GM19025 (cell line): Measurements from ENCODE around the gene CNTNAP2.

ENCODE experiments used
- ATAC-seq: cut with Tn5 transposase; IDR thresholded peaks from one replicate; pipeline ENCODE4 v1.9.1; 2021; ENCODE audit warnings: mild to moderate bottlenecking, low read depth, moderate library complexity; ENCODE audit not compliant: unreplicated experiment

CNTNAP2 gene

GRCh38 chr7:146116521-146117222 is at the start of gene CNTNAP2:
CNTNAP2 (plus strand) TSS chr7:146116801; CDS start chr7:146116877, 76 bp downstream.
- ATAC-seq: no peak

DNA sequence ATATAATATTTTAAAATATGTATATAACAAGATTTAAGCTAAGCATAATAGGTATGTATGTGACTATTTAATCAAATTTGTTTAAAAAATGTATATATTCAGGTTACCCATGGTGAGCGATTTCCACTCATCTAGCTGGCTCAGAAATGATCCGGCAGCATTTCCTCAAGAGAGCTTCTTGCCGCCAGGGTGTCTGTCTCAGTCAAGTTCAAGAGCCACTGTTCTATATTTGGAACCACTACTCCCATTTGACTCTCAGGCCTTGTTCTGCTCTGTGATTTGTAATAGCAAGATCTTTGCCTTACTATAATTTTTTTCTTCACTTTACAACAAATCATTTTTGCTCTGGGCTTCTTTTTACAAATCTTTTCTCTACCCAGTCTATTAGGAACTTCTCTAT is 48.7 kb upstream of the CNTNAP2 start:
- ATAC-seq: no peak

DNA sequence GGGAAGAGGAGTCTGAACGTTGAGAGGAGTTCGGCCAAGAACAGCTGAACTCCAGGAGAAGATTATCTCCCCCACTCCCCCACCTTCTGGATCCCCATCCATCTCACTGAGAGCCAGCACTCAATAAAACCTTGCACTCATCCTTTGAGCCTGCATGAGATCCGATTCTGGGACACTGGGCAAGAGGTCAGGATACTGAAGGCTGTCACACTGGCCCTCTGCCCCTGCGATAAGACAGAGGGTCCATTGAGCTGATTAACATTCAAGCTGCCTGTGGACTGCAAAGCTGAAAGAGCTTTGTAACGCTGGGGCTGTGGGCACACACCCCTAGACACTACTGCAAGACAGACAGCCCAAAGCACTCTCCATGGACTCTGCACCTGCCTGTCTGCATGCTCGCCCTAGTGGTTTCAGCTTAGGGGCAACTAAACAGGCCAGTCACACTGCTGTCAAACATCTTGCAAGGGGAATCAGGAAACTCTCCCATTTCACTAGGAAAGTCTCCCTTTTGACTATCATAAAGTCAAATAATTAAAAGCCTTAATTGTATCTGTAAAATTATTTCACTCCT is 42.3 kb upstream of the CNTNAP2 start:
- no peak for ATAC-seq

- ATAC-seq: no peak
These were observed 40.3 kb upstream of the CNTNAP2 start for GRCh38 chr7:146076344-146076743.

- ATAC-seq: no peak
These were observed 32.5 kb upstream of the CNTNAP2 start for GRCh38 chr7:146084086-146084485.

DNA sequence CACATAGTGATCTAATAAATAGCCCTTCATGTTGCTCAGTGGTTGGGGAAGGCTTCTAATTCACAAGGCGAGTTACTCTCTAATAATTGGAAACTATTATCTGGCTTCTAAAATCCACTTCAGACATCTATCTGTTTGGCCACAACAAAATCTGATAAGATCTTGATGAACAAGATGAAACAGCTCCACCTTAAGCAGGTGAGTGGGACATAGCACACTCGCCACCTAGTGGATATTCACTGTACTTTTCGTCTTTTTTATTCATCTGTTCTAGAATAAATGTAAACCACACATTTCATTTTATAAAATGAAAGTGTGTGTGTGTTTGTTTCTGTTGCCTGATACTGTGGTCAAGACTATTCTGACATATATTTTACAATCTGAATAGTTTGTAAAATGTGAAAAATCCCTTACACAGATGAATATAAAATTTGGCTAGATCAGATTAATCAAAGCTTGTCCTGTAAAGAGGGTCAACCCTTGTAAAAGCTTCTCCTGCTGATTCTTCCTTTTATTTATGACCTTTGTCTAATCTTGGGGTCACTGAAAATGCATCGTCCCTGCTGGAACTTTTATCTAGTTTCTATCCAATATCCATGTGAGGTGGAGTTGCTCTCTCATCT is 26.5 kb upstream of the CNTNAP2 start:
- ATAC-seq: peak; percentile 66

DNA sequence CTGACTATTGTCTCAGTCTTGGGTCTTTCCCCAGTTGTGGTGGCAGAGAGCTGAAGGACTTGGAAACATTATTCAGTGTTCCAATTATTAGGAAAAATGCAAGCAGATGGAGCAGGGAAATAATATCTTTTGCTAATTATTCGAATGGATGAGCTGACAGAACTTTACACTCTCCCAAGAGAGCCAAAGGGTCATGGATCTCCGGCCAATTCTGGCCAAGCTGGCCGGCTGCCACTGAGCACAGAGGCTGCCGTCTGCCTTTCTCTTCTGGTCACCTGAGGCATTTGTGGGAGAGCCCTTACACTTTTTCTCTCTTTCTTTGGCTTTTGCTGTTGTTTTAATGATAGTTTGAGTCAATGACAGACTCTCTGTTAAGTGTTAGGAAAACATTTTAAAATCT is 22.2 kb upstream of the CNTNAP2 start:
- ATAC-seq: no peak

DNA sequence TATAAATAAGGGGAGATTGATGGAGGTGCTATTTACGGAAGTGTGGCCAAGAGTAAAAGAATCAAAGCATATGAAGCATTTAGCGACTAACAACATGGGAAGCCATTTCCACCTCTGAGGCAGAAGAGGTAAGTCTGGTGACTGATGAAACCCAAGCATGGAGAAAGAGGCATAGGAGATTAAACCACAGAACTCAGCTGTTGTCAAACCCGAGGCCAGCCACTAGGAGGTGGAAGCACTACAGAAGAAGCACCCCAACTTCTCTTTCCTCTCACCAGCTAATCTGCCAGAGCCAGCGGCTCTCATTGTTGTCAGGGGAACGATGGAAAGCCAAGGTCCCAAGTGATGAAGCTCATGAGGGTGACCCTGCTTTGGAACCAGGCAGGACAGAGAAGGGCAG is 19.6 kb upstream of the CNTNAP2 start:
- no peak for ATAC-seq

DNA sequence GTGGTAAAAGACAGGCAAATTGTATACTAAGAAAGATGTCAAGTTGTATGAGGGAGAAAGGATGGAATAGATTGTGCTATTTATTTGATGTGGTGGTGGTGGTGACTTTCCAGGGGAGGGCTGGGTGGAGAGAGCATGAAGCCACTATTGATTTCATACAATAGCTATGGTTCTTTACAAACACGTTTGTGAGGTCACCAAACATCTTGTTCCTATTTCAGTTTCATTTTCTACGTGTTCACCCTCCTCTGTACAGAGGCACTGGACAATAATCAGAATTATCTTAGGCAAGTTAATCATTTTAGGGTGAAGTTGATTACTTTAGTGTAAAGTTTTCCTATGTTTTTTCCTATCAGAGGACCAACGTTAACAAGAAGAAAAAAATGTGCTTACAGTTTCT is 10.3 kb upstream of the CNTNAP2 start:
- no peak for ATAC-seq

- ATAC-seq: no peak
These were observed 3.8 kb upstream of the CNTNAP2 start for GRCh38 chr7:146112755-146113154.

DNA sequence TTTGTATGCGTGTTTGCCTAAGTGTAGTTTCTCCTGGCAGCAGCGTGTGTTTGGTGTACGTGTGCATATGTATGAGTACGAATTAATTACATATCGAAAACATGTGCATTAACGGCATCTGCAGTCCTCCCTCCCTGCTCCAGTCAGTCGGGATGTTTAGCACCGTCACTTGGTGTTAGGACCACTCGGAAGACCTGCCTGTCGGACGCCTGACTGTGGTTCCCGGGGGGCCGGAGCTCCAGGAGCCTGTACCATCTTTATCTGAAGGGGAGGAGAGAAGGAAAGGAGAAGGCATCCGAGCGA is 1.1 kb upstream of the CNTNAP2 start:
- no peak for ATAC-seq

GRCh38 chr7:146115851-146116520 is 615 bp upstream of the CNTNAP2 start:
- no peak for ATAC-seq

DNA sequence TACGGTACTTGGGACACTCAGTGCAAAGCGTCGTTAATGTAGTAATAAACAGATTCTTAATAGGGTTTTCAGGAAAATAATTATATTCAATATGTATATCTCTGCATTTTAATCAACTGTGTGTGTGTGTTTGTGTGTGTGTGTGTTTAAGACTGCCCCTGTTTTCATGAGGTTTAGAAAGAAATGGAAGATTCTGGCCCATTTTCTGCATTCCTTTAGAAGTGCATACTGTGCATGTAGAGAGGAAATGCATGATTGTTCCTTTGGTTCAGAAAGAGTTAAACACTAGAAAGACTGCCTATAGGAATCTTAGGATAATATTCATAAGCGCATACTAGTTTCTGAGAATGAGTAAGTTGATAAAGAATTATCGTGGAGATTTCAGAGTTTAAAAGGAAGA is 975 bp downstream of the CNTNAP2 start:
- no peak for ATAC-seq

DNA sequence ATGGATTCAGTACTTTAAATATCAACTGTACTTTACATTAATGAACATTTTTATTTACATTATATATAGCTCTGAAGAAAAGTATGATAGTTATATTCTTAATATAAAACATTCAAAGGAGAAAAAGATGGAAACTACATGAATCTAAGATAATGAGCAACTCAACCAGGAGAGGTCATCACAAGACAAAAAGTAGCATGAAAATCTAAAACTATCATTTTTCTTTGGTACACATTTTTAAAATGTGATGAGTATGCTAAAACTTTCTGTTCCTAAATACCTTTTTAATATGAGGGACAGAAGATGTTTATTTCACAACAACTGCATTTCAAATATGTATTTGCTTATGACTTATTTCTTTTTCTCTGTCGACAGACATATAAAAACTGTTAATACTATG is 2.4 kb downstream of the CNTNAP2 start:
- ATAC-seq: no peak

- no peak for ATAC-seq
These were observed 7.1 kb downstream of the CNTNAP2 start for GRCh38 chr7:146123715-146124114.

DNA sequence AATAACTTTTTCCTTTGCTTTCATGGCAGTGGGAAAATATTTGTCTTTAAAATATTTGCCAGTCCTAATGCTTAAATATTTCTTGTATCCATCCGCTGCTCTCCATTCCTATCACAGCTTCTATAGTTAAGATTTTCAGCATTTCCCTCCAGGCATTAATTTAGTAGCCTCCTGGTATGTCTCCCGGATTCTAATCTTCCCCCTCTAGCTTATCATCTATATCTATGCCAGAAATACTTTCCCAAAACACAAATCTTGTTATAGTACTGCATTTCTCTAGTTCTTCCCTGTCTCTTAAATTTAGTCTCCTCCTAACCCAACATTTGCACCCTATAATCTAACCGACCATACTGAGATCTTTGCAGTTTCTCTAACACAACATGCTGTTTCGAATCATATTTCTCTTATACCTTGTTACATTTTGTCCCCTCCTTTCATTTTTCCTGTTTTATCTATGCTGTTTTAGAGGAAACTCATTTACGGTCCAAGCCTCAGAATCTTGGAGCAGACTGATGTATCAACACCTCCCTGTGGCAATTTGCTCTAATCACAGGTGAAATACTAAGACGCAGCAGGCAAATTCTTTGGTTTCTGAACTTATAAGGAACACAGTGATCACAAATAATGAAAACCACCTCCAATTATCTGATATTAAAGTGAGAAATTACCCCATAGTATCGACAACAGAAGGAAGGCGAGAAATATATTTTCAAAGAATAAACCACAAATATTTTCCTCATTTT is 10.3 kb downstream of the CNTNAP2 start:
- no peak for ATAC-seq

DNA sequence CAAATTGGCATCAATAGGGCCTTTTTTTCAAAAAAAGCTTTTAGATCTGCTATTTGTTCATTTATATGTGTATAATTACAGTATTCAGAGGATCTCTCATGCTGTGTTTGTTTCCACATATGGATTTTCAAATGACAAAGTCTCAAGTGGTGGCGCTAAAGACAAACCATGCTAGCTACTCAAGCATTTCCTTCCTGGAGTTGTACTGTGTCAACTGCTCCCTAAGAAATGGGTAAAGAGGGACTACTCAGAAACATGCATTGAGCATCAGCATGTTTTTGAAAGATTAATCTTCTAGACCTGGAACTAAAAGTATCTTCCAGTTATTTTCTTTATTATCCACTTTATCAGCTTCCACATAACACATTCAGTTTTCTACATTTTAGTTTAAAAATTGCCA is 12.7 kb downstream of the CNTNAP2 start:
- ATAC-seq: no peak

- ATAC-seq: no peak
These were observed 13.4 kb downstream of the CNTNAP2 start for GRCh38 chr7:146129997-146130396.

DNA sequence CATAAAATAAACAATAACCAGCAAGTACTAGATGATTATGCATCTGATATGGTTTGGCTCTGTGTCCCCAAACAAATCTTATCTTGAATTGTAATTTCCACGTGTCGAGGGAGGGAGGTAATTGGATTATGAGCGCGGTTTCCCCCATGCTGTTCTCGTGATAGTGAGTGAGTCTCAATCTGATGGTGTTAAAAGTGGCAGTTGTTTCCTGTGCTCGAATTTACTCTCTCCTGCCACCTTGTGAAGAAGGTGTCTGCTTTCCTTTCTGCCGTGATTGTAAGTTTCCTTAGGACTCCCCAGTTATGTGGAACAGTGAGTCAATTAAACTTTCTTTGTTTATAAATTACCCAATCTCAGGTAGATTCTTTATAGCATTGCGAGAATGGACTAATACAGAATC is 15.1 kb downstream of the CNTNAP2 start:
- no peak for ATAC-seq

GRCh38 chr7:146136357-146136875 is 19.8 kb downstream of the CNTNAP2 start:
- ATAC-seq: no peak

GRCh38 chr7:146138926-146139325 is 22.3 kb downstream of the CNTNAP2 start:
- no peak for ATAC-seq
